Measurements from ENCODE around the gene SPAG5.
A peak's percentile ranks its signal among the peaks of the same experiment; 100 is the strongest.

SPAG5 gene

DNA sequence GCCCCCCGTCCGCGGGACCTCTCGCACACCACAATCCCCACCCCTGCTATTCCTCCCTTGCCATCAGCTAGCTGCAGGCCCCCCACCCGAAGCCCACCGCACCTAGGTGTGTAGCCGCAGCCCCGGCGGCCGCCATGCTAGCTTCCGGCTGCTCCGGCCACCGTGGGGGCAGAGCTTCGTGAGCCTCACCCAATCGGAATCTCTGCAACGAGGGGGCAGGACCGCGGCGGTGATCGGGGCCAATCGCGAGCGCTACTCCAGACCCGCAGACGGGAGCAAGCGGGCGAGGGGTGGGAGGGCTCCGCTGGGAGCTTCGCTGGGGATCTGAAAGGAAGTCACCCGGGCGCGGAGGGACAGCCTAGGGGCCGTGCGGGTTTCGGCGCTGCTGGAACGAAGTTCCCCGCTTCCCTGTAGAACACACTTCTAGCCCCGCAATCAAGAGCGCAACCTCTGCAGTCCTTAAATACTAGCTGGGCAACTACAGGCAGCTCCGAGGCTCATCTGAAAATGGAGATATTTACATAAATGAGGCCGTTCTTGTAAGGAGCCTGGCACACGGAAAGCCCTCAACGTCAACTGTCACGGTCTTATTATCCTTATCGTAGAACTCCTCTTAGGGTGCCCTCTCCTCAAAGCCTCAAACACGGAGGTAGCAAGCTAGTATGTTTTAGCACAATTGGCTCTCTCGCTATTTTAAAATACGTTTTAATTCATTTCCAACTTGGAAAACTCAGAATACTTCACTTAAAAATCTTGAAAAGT is 27.3 kb downstream of the SPAG5 start, which contains the start of gene PIGS:
Gene PIGS (minus strand): TSS at position 164 of the 762 bp plus-strand sequence. CDS start 28 bp downstream, at position 136.
- TF ChIP-seq, protein P1, sequence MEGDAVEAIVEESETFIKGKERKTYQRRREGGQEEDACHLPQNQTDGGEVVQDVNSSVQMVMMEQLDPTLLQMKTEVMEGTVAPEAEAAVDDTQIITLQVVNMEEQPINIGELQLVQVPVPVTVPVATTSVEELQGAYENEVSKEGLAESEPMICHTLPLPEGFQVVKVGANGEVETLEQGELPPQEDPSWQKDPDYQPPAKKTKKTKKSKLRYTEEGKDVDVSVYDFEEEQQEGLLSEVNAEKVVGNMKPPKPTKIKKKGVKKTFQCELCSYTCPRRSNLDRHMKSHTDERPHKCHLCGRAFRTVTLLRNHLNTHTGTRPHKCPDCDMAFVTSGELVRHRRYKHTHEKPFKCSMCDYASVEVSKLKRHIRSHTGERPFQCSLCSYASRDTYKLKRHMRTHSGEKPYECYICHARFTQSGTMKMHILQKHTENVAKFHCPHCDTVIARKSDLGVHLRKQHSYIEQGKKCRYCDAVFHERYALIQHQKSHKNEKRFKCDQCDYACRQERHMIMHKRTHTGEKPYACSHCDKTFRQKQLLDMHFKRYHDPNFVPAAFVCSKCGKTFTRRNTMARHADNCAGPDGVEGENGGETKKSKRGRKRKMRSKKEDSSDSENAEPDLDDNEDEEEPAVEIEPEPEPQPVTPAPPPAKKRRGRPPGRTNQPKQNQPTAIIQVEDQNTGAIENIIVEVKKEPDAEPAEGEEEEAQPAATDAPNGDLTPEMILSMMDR (IDR thresholded peaks at IDR 0.05; ENCODE audit: low read depth, low read length) = no peak
- H3K4me3 ChIP-seq (ENCODE audit: low read depth, low read length) = peak within 1 kb of the TSS; percentile 95

DNA sequence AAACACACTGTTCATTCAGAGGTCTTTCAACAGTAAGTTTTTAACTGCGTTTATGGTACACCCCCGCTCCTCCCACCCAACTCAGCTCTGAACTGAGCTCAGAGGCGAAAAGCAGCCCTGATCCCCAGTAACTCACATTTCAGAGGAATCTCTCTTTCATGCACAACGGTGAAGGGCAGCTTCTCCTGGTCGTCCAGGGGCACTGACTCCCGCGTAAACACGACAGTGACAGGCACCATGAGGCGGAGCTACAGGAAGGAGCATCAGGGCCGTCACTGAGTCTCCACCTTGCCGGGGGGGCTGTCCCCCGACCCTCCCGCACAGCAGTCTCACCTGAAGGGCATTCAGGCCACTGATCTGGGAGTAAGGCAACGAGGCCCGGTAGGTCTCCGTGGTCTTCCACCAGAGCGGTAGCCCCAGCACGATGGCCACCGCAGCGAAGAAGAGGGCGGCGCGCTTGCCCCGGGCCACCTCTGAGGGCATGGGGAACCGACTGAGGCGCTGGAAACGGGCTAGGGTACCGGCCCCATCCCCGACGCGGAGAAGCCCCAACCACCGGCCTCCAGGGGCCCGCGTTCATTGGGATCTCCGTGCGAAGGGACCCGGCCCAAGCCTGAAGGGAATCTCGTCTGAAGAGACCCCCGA is 28.0 kb downstream of the SPAG5 start:
- peak overlapping the region; percentile 95 for H3K4me3 ChIP-seq (ENCODE audit: low read depth, low read length)
- TF ChIP-seq, protein P1 (IDR thresholded peaks at IDR 0.05; ENCODE audit: low read depth, low read length) = no peak

DNA sequence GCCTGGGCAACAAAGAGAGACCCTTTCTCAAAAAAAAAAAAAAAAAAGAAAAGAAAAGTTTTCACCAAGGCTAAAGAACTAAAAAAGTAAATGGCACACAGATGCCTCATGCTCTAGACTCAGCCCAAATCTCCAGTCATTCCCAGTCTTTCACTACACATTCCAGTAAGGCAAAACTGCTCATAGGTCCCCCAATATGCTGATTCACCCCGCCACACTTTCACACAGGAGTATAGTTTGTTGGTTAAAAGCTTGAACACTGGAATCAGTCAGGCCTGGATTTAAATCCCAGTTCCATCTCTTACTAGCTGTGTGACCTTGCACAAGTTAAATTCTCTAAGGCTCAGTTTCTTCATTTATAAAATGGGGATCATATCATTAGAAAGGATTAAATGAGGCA is 29.4 kb downstream of the SPAG5 start:
- TF ChIP-seq, protein P1 (IDR thresholded peaks at IDR 0.05; ENCODE audit: low read depth, low read length) = no peak
- no peak overlapping the region for H3K4me3 ChIP-seq (ENCODE audit: low read depth, low read length)

DNA sequence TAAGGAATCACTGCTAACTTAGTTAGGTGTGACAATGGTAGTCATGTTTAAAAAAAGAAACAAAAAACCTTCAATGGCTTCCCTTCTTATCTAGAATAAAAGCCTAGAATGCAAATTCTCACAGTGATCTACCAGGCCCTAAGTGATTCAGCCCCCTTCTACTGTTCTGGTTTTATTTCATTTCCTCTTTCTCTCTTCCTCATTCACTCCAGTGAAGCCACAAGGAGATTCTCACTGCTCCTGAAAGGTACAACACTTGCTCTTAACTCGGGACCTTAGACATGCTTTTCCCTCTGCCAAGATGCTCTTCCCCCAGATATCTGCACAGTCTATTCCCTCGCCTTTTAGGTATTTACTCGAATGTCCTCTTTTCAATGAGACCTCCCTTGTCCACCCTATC is 31.2 kb downstream of the SPAG5 start:
- TF ChIP-seq, protein P1 (IDR thresholded peaks at IDR 0.05; ENCODE audit: low read depth, low read length) = no peak
- no peak overlapping the region for H3K4me3 ChIP-seq (ENCODE audit: low read depth, low read length)

DNA sequence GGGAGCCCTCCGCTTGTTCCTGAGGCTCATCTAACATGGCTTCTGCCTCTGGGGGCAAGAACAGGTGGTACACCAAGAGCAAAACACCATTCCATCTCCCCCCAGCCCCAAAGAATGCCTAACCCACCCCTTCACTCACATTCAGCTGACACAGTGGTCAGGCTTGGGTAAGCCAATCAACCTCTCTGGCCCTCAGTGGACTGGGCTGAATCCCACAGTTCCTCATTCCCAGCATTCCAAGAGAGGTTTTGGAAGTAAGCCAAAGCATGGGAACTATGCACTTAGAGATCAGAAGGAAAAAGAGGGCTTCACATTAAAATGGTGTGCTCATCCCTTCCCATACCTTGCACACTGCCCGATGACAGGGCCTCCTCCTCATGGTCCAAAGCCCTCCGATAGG is 35.4 kb downstream of the SPAG5 start:
- H3K4me3 ChIP-seq (ENCODE audit: low read depth, low read length) = no peak overlapping the region
- TF ChIP-seq, protein P1 (IDR thresholded peaks at IDR 0.05; ENCODE audit: low read depth, low read length) = no peak

DNA sequence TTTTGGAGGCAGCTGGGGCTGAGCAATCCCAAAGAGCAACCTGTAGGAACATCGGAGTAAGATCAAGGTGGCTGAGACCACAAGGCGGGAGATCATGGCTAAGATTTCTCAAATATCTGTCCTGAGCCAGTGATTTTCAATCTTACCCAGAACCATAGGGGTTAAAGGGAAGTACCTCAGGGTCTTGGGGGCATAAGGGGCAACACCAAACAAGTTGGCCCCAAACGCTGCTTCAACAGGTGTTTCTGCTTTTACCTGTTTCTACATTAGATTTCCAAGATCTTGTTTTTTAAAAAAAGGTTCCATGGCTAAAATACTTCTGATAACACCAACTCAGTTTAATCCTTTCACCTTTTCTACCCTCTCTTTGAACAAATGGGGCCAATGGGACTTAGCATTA is 43.8 kb downstream of the SPAG5 start:
- TF ChIP-seq, protein P1 (IDR thresholded peaks at IDR 0.05; ENCODE audit: low read depth, low read length) = no peak

DNA sequence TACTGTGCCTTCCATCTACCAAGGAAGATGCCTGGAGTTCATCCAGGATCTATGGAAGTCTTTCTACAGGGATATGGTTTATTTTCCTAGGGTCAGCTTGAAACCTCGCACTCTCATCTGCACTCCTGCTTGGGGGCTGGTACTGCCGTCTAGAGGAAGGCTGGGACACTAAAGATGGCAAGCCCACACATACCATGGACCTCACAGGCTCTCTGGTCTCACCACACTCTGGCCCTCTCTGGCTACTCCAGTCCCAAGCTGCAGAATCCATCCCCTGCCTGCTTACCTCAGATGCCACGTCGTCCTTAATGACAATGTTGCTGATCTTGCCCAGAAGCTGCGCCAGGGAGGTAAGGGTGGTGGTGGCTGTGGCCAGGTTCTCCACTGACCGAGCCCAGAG is 44.3 kb downstream of the SPAG5 start:
- no peak overlapping the region for H3K4me3 ChIP-seq (ENCODE audit: low read depth, low read length)
- TF ChIP-seq, protein P1 (IDR thresholded peaks at IDR 0.05; ENCODE audit: low read depth, low read length) = no peak

More for the DNA sequence above, 43.8 kb downstream of the SPAG5 start:
- H3K4me3 ChIP-seq (ENCODE audit: low read depth, low read length) = no peak overlapping the region
